Esophagus muscularis mucosa (tissue), 4 donors: ENCODE data around the gene BBX.

ENCODE experiments used
- CTCF ChIP-seq, 3 experiments: fragments of 200-600 bp in 2 of 3; fragments of 450-650 bp in 1 of 3; sonication (generic) in 2 of 3; IDR thresholded peaks; one replicate each; pipeline ENCODE4 v1.5.1; 2017 to 2019; ENCODE audit warnings: antibody characterized with exemption in 3 of 3, mild to moderate bottlenecking in 2 of 3, moderate library complexity in 1 of 3
- EP300 ChIP-seq: sonication (generic); formaldehyde crosslinking; IDR thresholded peaks from one replicate; pipeline ENCODE4 v1.6.1; 2017; ENCODE audit warnings: antibody characterized with exemption
- POLR2A ChIP-seq: fragments of 450-650 bp; IDR thresholded peaks from one replicate; pipeline ENCODE4 v1.6.1; 2017; ENCODE audit warnings: antibody characterized with exemption, moderate library complexity, mild to moderate bottlenecking, low read depth
- POLR2AphosphoS5 ChIP-seq, 2 donors: sonication (generic); formaldehyde crosslinking; IDR thresholded peaks; one replicate each; pipeline ENCODE4 v1.6.1; 2017; ENCODE audit warnings: antibody characterized with exemption in 2 of 2

- no peak for TF ChIP-seq CTCF (IDR thresholded peaks at IDR 0.05)
- TF ChIP-seq EP300, result no peak
- TF ChIP-seq POLR2AphosphoS5 (IDR thresholded peaks at IDR 0.05), result no peak
- no peak for TF ChIP-seq POLR2A
Measured at GRCh38 chr3:107701299-107701698, 178.5 kb downstream of the BBX start.
